ENCODE data around the gene C9orf57.

GRCh38 chr9:72043576-72043975 is 16.8 kb downstream of the C9orf57 start:
- TF ChIP-seq, protein P1, sequence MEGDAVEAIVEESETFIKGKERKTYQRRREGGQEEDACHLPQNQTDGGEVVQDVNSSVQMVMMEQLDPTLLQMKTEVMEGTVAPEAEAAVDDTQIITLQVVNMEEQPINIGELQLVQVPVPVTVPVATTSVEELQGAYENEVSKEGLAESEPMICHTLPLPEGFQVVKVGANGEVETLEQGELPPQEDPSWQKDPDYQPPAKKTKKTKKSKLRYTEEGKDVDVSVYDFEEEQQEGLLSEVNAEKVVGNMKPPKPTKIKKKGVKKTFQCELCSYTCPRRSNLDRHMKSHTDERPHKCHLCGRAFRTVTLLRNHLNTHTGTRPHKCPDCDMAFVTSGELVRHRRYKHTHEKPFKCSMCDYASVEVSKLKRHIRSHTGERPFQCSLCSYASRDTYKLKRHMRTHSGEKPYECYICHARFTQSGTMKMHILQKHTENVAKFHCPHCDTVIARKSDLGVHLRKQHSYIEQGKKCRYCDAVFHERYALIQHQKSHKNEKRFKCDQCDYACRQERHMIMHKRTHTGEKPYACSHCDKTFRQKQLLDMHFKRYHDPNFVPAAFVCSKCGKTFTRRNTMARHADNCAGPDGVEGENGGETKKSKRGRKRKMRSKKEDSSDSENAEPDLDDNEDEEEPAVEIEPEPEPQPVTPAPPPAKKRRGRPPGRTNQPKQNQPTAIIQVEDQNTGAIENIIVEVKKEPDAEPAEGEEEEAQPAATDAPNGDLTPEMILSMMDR (conservative IDR thresholded peaks at IDR 0.05): no peak
- no peak for TF ChIP-seq EZH2 (IDR thresholded peaks at IDR 0.05; ENCODE audit: low read depth)
